Kidney epithelial cell (primary cell): ENCODE results near the gene AMDHD2. TPM values are rescaled to one million over a fixed set of nuclear protein-coding genes. Genes with fewer than 3 reads are reported as not detected.

Source experiments
- DNase-seq: peaks from one replicate; pipeline ENCODE4 v3.0.0-alpha.2; 2010; ENCODE audit warnings: low read depth
- H3K27me3 ChIP-seq: 2 replicates; pipeline ENCODE4 v1.6.0; 2011; ENCODE audit warnings: low read length; ENCODE audit not compliant: control insufficient read depth, insufficient read depth
- H3K36me3 ChIP-seq: 2 replicates; pipeline ENCODE4 v1.5.1; 2011; ENCODE audit warnings: low read length; ENCODE audit not compliant: control insufficient read depth, insufficient read depth
- H3K4me3 ChIP-seq: 2 replicates; pipeline ENCODE4 v1.5.1; 2011; ENCODE audit warnings: low read depth, mild to moderate bottlenecking, control low read depth, low read length
- CTCF ChIP-seq: IDR thresholded peaks from 2 replicates; pipeline ENCODE4 v1.5.1; 2011; ENCODE audit warnings: mild to moderate bottlenecking, moderate library complexity, low read length, control low read depth, inconsistent platforms; ENCODE audit not compliant: insufficient read depth, poor library complexity, severe bottlenecking
- total RNA-seq: library from RNA; depleted of rRNA; stranded (reverse); fragments of >200 nt; gene quantifications from 2 replicates; pipeline ENCODE4 v1.2.3, GENCODE V29; 2015

AMDHD2 gene
- total RNA-seq, 1 donor from 2014 or later, result 76.0 TPM

DNA sequence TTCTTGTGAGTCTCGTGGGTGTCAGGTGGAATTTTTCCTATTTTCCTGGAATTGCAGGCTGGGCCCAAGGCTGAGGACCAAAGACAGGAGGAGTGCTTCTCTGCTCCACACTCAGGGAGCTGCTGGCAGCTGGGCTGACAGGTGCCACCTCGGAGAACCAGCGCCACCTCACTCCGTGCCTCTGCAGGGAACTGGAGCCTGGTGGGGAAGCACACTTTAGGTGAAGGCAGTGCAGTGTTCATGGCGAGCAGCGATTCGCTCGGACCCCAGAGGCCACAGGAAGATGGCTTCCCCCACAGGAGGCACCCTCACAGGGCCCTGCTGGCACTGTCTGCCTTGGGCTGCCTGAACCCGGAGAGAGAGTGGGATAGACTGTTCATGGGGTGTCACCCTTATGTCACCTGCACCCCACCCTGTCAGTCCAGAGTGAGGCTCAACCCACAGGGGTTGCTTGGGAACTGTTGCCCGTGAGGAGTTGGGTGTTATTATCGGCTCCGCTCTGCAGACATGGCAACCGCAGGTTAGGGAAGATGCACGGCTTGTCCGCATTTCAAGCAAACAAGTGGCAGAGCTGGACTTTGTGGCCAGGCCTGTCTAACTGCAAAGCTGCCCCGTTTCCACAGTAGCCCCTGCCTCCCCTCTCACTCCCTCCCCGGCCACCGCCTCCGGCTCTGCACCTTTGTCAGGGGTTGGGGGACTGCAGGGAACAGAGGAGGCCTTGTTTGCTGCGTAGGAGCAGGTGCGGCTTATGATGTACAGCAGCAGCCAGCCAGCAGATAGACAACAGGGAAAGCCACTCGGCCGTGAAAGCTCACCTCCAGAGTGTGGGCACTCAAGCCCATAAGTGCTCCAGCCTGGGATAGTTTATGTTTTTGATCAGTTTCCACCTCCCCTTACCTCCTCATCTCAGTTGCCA is 29.7 kb upstream of the AMDHD2 start:
- Histone ChIP-seq H3K36me3 (no peaks in the 10 kb centered on the region), H3K4me3 (no peak overlapping the region), H3K27me3 (no peaks in the 10 kb centered on the region)
- no peak for DNase-seq
- TF ChIP-seq CTCF, result no peak

- TF ChIP-seq CTCF, result no peak
- H3K36me3 ChIP-seq, result peaks cover 5% of the 10 kb centered on the region
- DNase-seq, result no peak
- no peak overlapping the region for H3K4me3 ChIP-seq
- H3K27me3 ChIP-seq, result no peaks in the 10 kb centered on the region
These were observed 27.9 kb upstream of the AMDHD2 start for GRCh38 chr16:2492292-2492691.

- no peak overlapping the region for H3K4me3 ChIP-seq
- H3K36me3 ChIP-seq, result peaks cover 5% of the 10 kb centered on the region
- TF ChIP-seq CTCF, result no peak
- H3K27me3 ChIP-seq, result no peaks in the 10 kb centered on the region
- DNase-seq, result no peak
These were observed 26.6 kb upstream of the AMDHD2 start for GRCh38 chr16:2493605-2494004.

DNA sequence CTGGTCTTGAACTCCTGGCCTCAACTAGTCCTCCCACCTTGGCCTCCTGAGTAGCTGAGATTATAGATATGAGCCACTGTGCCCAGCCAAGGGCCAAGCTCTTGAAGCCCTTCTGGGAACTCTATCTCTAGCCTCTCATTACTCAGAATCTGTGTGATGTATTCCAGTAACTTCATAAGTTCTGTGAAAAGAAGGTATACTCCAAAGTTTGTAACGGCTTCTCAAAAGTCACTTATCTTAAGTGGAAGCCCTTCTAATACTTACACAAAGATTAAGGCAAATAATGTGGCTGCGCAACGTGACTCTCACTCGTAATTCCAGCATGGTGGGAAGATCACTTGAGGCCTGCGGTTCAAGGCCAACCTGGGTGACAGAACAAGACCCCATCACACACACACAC is 25.6 kb upstream of the AMDHD2 start:
- TF ChIP-seq CTCF, result no peak

GRCh38 chr16:2495041-2495440 is 25.1 kb upstream of the AMDHD2 start:
- no peak for TF ChIP-seq CTCF
- H3K36me3 ChIP-seq, result peaks cover 5% of the 10 kb centered on the region
- DNase-seq, result no peak
- no peak overlapping the region for H3K4me3 ChIP-seq
- no peaks in the 10 kb centered on the region for H3K27me3 ChIP-seq

More for the DNA sequence above, 25.6 kb upstream of the AMDHD2 start:
- Histone ChIP-seq H3K36me3 (peaks cover 5% of the 10 kb centered on the region), H3K4me3 (no peak overlapping the region), H3K27me3 (no peaks in the 10 kb centered on the region)
- no peak for DNase-seq
